ENCODE data around the gene GRK1.
A peak's percentile ranks its signal among the peaks of the same experiment; 100 is the strongest.
"Not testable (repeated sequence)": the region's sequence is repeated elsewhere in the genome, so short reads cannot be mapped to it uniquely, and the experiment has no call there.

The GRK1 gene

DNA sequence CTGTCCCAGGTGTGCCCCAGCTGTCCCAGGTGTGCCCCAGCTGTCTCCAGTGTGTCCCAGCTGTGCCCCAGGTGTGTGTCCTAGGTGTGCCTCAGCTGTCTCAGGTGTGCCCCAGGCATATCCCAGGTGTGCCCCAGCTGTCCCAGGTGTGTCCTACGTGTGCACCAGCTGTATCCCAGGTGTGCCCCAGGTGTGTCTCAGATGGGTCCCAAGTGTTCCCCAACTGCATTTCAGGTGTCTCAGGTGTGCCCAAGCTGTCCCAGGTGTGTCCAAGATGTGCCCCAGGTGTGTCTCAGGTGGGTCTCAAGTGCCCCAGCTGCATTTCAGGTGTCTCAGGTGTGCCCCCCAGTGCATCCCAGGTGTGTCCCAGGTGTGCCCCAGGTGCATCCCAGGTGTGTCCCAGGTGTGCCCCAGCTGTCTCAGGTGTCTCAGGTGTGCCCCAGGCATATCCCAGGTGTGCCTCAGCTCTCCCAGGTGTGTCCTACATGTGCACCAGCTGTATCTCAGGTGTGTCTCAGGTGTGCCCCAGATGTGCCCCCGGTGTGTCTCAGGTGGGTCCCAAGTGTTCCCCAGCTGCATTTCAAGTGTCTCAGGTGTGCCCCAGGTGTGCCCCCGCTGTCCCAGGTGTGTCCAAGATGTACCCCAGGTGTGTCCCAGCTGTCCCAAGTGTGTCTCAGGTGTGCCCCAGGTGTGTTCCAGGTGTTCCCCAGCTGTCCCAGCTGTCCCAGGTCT, 1.3 kb upstream of the GRK1 start:
- DNase-seq (ENCODE audit: low spot score): no peak

DNA sequence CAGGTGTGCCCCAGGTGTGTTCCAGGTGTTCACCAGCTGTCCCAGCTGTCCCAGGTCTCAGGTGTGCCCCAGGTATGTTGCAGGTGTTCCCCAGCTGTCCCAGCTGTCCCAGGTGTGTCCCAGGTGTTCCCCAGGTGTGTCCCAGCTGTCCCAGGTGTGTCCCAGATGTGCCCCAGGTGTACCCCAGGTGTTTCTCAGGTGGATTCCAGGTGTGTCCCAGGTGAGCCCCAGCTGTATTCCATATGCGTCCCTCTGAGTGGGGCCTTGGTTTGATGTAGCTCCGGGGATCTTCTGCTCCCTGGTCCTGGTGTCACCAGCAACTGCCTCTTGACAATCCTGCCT, 719 bp upstream of the GRK1 start:
- DNase-seq (ENCODE audit: low spot score): no peak

DNA sequence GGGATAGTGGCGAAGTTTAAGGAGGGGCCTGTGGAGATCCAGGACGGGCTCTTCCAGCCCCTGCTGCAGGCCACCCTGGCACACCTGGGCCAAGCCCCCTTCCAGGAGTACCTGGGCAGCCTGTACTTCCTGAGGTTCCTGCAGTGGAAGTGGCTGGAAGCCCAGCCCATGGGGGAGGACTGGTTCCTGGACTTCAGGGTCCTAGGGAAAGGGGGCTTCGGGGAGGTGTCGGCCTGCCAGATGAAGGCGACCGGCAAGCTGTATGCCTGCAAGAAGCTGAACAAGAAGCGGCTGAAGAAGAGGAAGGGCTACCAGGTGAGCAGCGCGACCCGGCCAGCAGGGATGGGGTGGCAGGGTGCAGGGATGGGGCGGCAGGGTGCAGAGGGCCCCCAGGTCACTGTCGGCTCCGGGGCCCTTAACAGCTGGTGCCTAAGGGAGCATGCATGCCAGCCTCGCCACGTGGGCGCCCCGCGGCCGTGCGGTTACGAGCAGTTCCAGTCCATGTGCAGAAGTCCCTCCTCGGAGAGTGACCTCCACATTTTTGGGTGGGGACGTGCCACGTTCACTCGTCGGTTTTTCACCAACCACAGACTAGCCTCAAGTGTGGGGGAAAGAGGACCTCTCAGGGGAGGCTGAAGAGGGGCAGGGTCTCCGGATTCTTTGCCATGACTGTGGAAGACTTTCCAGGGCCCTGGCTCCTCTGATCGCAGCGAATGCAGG, 912 bp downstream of the GRK1 start:
- no peak for DNase-seq (ENCODE audit: low spot score)

DNA sequence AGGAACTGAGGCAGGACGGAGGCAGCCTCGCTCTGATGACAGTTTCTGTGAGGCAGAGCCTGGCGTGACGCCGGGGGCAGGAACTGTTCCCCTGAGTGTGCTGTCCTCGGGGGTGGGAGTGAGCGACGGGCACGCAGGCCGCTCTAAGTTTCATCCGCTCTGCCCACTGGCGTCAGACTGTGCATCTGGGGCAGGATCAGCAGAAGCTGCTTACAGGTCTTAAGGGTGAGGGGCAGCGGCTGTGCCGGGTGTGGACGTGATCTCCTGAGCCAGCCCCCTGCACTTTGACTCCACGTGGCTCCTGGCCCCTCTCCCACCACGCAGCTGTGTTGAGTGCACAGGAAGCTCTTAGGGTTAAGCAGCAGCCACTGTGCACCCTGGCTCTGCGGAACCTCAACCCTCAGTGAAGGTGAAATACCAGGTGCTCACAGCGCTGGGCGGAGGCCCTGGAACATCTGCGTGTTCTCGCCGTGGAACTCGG, 1.5 kb downstream of the GRK1 start:
- DNase-seq (ENCODE audit: low spot score): no peak

DNA sequence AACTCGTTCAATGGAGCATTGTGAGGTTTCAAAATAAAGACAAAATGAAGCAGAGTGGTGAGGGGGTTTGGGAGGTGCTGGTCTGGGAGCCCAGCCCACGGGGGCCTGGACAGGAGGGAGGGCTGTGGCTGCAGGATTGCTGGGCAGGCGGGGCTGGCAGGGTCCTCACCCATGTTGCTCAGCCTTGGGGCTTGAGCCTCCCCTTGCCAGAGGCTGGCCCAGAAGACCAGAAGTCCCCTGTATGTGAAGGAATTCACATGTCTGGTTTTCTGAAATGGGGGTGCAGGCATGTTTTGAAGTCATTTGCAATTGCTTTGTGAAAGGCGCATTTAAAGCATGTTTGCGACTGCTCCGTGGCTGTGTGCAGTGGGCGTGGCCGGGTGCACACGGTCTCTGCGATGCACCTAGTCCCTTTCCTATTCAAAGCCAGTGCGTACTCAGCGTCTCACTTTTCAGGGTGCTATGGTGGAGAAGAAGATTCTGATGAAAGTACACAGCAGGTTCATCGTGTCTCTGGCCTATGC, 2.3 kb downstream of the GRK1 start:
- no peak for DNase-seq (ENCODE audit: low spot score)

DNA sequence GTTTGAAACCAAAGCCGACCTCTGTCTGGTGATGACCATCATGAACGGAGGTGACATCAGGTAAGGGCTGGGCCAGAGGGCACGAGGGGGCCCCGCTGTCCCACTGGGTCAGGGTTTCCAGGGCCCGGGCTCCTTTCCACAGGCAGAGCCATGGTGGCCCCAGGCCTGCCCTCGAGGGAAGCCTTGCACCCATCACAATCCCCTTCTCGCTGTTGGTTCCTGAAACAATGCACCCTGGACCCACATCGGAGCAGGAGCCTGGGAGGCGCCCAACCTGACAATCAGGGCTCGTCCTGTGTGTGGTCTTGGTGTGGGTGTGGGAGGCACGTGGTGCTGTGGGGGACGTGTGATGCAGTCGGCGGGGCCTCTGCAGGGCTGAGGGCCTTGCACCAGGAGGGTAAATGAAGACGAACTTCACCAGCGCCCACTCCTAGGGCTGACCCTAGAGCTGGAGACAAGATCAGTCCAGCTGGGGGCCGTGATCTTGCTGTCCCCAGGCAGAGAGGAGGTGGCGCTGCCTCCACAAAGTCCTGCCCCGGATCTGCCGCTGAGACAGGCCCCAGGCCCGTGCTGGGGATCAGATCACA, 2.8 kb downstream of the GRK1 start:
- DNase-seq (ENCODE audit: low spot score): no peak

DNA sequence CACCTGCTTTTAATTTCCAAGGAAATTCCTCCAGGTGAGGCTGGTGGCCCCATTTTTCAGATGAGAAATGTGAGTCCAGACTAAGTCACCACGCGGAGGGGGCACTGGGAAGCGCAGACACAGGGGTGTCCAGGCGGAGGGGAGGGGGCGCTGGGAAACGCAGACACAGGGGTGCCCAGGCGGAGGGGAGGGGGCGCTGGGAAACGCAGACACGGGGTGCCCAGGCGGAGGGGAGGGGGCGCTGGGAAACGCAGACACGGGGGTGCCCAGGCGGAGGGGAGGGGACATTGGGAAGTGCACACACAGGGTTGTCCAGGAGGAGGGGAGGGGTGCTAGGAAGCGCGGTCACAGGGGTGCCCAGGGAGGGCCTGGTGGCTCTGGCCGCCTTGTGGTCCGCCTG, 3.5 kb downstream of the GRK1 start:
- DNase-seq (ENCODE audit: low spot score): no peak

DNA sequence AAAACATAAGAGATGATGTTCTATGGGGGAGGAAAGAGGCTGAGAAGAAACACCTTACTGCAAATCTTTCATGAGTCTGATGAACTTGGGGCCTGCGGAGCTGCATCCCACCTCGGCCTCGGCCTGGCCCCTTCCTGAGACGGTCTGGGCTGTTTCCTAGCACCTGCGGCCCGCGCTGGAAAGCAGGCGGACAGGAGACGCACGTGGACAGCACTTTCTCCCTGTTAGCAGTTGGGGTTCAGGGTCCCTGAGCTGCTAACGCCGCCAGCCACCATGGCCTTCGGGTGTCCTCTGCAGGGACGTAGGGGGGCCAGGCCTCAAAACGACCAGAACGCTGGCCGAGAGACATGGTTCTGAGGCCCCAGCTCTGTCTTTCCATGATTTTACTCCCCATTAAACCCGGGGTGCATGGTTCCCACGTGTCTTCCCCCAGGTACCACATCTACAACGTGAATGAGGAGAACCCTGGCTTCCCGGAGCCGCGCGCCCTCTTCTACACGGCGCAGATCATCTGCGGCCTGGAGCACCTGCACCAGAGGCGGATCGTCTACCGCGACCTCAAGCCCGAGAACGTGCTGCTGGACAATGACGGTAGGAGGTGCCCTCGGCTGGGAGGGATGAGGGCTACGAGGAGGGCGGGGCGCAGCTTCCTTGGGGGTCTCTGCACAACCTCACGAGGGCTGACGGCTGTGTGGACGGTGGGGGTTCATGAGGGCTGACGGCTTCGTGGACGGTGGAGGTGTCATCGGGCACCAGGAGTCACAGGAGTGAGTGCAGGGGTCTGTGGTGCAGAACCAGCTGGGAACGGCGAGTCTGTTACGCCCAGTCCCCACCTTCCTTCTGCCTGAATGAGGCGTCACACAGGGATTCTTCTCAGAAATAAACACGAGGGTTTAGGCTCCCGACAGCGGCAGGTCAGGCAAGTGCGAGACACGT, 4.3 kb downstream of the GRK1 start:
- DNase-seq (ENCODE audit: low spot score): no peak

DNA sequence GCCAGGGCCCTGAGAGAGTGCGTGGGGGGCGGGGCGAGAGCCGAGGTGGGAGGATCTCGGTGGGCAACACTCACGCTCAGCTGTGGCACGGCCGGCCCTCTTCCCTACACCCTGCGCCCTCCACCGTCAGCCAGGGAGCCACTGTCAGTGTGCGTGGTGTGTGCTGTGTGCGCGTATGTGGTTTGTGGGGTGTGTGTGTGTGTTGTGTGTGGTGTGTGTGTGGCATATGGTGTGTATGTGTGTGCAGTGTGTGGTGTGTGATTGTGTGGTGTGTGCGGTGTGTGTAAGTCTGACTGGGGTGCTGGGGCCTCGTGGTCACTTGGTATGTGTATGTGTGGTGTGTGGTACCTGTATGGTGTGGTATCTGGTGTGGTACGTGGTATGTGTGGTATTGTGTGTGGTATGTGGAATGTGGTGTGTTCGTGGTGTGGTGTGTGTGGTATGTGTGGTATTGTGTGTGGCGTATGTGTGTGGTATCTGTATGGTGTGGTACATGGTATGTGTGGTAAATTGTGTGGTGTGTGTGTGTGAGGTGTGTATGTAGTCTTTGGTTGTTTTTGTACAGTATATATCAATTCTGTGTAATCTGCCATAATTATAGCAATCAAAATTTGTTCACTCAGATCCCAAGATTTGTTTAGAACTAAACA, 5.1 kb downstream of the GRK1 start:
- no peak for DNase-seq (ENCODE audit: low spot score)

DNA sequence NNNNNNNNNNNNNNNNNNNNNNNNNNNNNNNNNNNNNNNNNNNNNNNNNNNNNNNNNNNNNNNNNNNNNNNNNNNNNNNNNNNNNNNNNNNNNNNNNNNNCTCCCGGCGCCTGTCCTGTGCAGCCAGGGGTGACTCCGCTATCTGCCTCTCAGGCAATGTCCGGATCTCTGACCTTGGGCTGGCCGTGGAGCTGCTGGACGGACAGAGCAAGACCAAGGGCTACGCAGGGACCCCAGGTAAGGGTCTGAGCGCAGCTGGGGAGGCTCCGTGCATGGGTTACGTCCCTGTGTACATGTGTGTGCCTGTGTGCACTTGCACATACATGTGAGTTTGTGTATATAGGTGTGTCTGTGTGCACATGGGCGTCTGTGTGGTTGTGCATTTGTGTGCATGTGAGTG, 55.9 kb downstream of the GRK1 start:
- no peak for DNase-seq (ENCODE audit: low spot score)

DNA sequence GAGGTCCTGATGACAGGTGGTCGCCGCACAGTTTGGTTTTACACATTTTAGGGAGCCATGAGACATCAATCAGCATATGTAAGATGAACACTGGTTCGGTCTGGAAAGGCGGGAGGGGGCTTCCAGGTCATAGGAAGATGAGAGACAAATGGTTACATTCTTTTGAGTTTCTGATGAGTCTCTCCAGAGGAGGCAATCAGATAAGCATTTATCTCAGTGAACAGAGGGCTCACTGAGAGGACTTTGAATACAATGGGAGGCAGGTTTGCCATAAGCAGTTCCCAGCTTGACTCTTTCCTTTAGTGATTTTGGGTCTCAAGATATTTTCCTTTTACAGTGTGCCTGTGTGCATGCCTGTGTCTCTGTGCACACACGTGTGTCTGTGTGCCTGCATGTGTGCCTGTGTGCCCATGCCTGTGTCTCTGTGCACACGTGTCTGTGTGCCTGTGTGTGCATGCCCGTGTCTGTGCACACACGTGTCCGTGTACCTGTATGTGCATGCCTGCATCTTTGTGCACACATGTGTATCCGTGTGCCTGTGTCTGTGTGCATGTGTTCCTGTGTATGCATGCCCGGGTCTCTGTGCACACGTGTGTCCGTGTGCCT, 56.5 kb downstream of the GRK1 start:
- DNase-seq (ENCODE audit: low spot score): no peak

DNA sequence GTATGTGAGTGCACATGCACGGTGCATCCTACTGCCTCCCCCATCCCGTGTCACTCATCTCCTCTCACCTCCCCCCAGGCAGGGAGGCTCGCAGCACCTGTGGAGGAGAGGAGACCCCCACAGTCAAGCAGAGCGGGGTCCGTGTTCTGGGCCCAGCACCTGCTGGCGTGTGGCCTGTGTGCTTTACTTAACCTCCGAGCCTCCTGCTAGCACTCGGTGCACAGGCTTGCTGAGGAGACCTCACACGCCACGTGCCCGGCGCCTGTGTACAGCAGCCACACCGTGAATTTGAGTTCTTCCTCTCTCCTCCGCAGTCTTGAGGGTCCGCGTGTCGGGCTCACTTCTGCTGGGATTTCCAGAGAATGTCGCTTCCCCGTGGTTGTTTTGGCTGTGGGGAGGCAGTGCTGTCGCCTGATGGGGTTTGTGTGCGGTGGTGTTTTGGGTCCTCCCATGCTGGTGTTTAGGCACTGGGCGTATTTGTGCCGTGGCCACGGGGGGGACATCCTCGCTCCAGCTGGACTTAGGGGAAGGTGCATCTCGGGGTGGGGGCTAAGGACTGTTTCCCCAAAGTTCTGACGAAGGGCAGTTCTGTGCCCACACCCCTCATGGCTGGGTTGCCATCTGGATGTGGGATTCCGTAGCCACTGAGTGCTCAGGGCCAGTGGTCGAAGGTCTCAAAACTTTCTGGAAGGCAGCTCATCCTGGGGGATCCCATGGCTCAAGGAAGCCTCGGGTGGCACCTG, 57.2 kb downstream of the GRK1 start:
- no peak for DNase-seq (ENCODE audit: low spot score)

DNA sequence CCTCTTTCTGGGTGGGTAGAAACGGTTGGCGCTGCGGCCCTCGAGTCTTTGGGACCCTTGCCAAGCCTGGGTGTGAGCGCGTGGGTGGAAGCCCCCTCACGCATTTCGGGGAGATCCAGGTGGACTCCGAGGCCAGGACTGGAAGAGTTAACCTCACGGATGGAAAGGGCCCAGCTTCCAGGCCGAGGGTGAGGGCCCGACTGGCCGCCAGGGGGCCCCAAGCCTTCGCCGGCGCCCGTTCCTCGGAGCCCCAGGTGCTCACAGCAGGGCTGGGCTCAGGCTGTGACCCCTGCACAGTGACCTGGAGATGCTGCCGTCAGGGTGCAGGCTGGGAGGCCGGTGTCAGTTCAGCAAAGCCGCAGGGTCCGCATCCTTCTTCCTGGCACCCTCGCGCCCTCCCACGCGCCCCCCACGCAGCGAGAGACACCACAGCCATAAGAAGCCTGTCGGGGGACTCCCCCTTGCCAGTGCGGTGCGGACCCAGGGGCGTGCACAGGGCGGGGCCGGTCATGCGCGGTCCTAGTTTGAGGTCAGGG, 57.8 kb downstream of the GRK1 start:
- DNase-seq (ENCODE audit: low spot score): peak; percentile 56

DNA sequence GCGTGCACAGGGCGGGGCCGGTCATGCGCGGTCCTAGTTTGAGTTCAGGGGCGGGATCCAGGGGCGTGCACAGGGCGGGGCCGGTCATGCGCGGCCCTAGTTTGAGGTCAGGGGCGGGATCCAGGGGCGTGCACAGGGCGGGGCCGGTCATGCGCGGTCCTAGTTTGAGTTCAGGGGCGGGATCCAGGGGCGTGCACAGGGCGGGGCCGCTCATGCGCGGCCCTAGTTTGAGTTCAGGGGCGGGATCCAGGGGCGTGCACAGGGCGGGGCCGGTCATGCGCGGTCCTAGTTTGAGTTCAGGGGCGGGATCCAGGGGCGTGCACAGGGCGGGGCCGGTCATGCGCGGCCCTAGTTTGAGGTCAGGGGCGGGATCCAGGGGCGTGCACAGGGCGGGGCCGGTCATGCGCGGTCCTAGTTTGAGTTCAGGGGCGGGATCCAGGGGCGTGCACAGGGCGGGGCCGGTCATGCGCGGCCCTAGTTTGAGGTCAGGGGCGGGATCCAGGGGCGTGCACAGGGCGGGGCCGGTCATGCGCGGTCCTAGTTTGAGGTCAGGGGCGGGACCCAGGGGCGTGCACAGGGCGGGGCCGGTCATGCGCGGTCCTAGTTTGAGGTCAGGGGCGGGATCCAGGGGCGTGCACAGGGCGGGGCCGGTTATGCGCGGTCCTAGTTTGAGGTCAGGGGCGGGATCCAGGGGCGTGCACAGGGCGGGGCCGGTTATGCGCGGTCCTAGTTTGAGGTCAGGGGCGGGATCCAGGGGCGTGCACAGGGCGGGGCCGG, 58.5 kb downstream of the GRK1 start:
- not testable (repeated sequence) for DNase-seq (ENCODE audit: low spot score)

DNA sequence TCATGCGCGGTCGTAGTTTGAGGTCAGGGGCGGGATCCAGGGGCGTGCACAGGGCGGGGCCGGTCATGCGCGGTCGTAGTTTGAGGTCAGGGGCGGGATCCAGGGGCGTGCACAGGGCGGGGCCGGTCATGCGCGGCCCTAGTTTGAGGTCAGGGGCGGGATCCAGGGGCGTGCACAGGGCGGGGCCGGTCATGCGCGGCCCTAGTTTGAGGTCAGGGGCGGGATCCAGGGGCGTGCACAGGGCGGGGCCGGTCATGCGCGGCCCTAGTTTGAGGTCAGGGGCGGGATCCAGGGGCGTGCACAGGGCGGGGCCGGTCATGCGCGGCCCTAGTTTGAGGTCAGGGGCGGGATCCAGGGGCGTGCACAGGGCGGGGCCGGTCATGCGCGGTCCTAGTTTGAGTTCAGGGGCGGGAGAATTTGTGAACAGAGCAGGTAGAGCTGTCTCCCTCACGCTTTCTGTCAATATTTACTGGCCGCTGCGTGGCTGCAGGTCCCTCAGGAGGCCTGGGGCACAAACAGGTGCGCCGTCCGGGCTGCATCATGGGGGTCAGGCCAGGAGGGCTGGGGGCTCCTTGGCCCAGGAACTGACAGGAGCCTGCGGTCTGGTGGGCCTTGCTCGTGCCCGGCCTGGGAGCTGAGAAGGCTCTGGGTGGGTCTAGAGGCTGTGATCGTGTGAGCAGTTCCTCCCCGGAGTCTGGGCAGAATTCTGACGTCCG, 59.2 kb downstream of the GRK1 start:
- DNase-seq (ENCODE audit: low spot score): not testable (repeated sequence)

DNA sequence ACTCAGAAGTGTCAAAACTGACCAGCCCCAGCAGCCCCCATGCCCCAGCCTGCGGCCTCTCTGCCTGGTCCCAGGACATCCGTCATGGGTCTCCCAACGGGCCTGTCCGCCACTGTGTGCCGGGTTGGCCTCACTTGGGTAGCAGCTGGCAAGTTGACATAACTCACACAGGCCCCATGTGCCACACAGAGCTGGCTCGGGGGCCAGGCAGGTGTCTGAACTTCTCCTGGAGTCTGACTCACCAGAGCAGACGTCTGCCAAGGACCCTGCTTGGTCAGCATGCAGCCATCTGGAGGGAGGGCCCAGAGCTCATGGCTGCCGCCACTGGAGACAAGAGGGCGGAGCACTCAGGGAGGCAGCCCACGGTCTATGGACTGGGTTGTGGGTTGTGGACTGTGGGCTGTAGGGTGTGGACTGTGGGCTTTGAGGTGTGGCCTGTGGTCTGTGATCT, 60.0 kb downstream of the GRK1 start:
- no peak for DNase-seq (ENCODE audit: low spot score)

DNA sequence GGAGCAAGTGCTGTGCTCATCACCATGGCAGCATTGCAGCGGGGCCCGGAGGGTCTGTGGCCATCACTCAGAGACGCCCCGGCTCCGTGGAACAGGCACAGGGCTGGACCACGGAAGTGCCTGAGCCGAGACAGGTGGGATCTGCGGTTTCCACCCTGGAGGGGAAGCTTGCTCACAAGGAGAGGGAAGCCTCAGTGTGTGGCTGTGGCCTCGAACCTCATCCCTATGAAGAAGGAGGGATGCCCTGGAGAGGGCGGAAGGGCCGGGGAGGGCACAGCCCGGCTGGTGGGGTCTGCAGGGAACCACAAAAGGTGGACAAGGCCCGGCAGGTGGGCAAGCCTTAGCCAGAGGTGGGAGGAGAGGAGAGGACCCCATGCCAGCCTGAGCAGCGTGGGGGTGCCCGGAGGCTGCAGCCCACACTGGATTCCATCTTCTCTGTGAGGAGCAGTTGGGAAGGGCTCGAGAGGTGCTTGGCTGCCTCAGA, 61.6 kb downstream of the GRK1 start:
- DNase-seq (ENCODE audit: low spot score): no peak
